ENCODE data around the gene RHEB.

The RHEB gene

DNA sequence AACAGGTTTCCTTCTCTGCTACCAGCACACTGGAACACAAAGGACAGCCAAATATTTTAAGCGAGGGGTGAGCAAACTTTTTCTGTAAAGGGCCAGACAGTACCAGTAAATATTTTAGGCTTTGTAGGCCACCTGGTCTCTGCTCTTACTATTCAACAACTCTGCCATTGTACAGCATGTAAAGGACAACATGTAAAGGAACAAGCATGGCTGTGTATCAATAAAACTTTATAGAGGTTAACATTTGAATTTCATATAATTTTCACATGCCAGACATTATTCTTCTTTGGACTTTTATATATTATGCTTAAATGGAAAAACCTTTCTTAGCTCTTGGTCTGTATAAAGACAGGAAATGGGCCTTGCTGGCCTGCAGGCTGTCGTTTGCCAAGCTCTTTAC is 30.2 kb downstream of the RHEB start:
- no peaks in the 10 kb centered on the region for H3K9me3 ChIP-seq (ENCODE audit: low read length)
- peaks cover 18% of the 10 kb centered on the region for H3K4me1 ChIP-seq (ENCODE audit: insufficient read depth, low read length)
- no peak overlapping the region for H3K4me3 ChIP-seq (ENCODE audit: low read length)
- H3K27me3 ChIP-seq (ENCODE audit: insufficient read depth, low read length): no peaks in the 10 kb centered on the region
- H3K36me3 ChIP-seq (ENCODE audit: insufficient read depth, low read length): peaks cover 61% of the 10 kb centered on the region
- H2AFZ ChIP-seq (ENCODE audit: low read depth, low read length): no peak overlapping the region

DNA sequence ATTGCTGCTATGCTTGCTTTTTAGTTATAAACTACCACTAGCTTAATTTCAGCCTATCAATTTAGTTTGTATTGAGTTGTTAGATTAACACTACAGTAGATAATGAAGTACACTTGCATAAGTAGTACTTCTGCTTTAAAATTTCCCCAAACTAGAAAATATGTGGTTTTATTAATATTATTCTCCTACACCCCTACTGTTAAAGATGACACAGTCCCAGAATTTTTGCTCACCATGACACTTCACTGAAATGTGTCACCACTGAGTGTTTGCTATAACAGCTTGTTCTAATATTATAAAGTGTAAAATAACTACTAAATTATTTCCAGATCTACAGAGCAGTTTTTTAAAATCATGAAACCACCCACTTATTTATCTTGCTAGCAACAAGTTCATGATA is 31.6 kb downstream of the RHEB start:
- Histone ChIP-seq H3K9me3 (ENCODE audit: low read length) (no peaks in the 10 kb centered on the region), H3K4me3 (ENCODE audit: low read length) (no peak overlapping the region), H2AFZ (ENCODE audit: low read depth, low read length) (no peak overlapping the region), H3K36me3 (ENCODE audit: insufficient read depth, low read length) (peaks cover 75% of the 10 kb centered on the region), H3K4me1 (ENCODE audit: insufficient read depth, low read length) (peaks cover 4% of the 10 kb centered on the region), H3K27me3 (ENCODE audit: insufficient read depth, low read length) (no peaks in the 10 kb centered on the region)

DNA sequence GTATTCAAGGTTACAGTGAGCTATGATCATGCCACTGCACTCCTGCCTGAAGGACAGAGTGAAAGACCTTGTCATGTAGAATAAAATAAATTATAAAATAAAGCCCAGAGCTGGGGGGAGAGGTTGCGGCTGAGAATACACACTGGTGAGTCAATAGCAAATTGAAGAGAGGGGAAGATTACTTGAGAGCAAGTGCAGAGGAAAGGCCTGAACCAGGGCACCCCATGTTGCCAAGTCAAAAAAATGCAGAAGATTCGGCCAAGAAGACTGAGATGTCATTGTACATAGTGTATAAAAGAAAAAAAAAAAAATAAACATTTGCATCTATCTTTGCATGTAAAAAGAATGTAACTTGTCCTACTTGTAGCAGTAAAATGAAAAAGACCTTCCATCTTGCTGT is 32.5 kb downstream of the RHEB start:
- peaks cover 3% of the 10 kb centered on the region for H3K4me1 ChIP-seq (ENCODE audit: insufficient read depth, low read length)
- no peaks in the 10 kb centered on the region for H3K27me3 ChIP-seq (ENCODE audit: insufficient read depth, low read length)
- H2AFZ ChIP-seq (ENCODE audit: low read depth, low read length): no peak overlapping the region
- peaks cover 83% of the 10 kb centered on the region for H3K36me3 ChIP-seq (ENCODE audit: insufficient read depth, low read length)
- no peaks in the 10 kb centered on the region for H3K9me3 ChIP-seq (ENCODE audit: low read length)
- no peak overlapping the region for H3K4me3 ChIP-seq (ENCODE audit: low read length)

DNA sequence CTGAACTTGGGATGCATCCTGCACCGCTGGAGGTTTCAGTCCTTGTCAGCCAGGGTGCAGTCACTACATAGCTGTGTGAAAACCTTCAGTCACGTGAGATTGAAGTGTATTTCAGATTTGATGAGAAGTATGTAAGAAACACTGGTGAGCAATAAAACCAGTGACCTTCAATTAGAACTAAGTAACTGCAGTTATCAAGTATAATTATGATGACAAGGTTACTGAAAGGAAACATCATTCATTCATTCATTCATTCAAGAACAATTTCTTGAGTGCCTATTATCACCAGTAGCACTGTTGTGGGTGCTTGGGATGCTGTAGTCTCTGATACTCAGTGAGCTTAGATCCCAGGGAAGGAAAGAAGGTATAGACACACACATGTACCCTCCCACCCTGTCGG is 33.6 kb downstream of the RHEB start:
- H3K9me3 ChIP-seq (ENCODE audit: low read length): no peaks in the 10 kb centered on the region
- no peak overlapping the region for H3K4me3 ChIP-seq (ENCODE audit: low read length)
- H2AFZ ChIP-seq (ENCODE audit: low read depth, low read length): no peak overlapping the region
- peaks cover 92% of the 10 kb centered on the region for H3K36me3 ChIP-seq (ENCODE audit: insufficient read depth, low read length)
- no peaks in the 10 kb centered on the region for H3K27me3 ChIP-seq (ENCODE audit: insufficient read depth, low read length)
- peaks cover 3% of the 10 kb centered on the region for H3K4me1 ChIP-seq (ENCODE audit: insufficient read depth, low read length)

DNA sequence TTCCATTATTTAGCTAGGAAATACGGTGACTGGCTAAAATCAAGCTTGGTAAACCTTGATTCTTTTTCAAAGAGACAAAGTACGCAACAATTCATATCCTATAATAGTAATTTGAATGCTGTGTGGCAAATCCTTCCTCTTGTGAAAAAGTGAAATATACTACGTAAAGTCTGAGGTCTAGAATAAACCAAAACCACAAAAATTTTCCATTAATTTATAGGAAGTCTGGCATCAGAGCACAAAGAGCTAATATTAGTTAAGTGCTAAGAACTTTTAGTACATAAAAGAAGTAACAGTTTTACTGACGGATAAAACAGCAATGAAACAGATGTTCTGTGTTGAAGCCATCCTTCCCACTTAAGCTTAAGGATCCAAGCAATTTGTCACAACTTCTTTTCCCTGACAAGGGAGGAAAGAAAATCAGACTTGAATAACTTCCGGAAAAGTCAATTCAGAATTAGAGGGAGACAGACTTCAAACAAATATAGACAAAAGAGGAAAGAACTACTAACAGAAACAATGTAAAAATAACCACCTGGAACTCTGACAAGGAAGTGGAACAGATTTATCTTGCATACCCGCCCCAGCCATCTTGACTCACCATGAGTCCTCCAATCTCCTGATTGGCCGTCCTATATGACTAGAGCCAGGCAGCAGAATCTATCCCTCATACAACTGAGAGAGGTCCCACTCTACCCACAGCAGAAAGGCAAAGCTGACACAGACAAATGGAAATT is 34.6 kb downstream of the RHEB start:
- Histone ChIP-seq H3K9me3 (ENCODE audit: low read length) (no peaks in the 10 kb centered on the region), H2AFZ (ENCODE audit: low read depth, low read length) (no peak overlapping the region), H3K4me3 (ENCODE audit: low read length) (no peak overlapping the region), H3K27me3 (ENCODE audit: insufficient read depth, low read length) (no peaks in the 10 kb centered on the region), H3K4me1 (ENCODE audit: insufficient read depth, low read length) (no peaks in the 10 kb centered on the region), H3K36me3 (ENCODE audit: insufficient read depth, low read length) (peaks cover 86% of the 10 kb centered on the region)

DNA sequence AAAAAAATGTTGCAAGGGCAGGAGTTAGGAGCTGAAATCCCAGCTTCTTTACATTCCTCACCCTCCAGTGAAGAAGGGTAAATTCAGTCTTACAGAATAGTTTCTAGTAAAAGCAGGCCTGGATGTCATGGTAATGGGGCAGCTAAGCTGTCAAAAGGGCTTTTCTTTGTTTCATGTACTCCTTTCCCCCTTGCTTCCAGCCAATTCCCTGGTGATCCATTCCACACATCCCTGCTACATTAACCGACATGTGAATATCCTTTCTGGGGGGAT is 36.0 kb downstream of the RHEB start:
- no peak overlapping the region for H2AFZ ChIP-seq (ENCODE audit: low read depth, low read length)
- no peaks in the 10 kb centered on the region for H3K4me1 ChIP-seq (ENCODE audit: insufficient read depth, low read length)
- no peaks in the 10 kb centered on the region for H3K9me3 ChIP-seq (ENCODE audit: low read length)
- H3K27me3 ChIP-seq (ENCODE audit: insufficient read depth, low read length): no peaks in the 10 kb centered on the region
- H3K4me3 ChIP-seq (ENCODE audit: low read length): no peak overlapping the region
- H3K36me3 ChIP-seq (ENCODE audit: insufficient read depth, low read length): peaks cover 73% of the 10 kb centered on the region

DNA sequence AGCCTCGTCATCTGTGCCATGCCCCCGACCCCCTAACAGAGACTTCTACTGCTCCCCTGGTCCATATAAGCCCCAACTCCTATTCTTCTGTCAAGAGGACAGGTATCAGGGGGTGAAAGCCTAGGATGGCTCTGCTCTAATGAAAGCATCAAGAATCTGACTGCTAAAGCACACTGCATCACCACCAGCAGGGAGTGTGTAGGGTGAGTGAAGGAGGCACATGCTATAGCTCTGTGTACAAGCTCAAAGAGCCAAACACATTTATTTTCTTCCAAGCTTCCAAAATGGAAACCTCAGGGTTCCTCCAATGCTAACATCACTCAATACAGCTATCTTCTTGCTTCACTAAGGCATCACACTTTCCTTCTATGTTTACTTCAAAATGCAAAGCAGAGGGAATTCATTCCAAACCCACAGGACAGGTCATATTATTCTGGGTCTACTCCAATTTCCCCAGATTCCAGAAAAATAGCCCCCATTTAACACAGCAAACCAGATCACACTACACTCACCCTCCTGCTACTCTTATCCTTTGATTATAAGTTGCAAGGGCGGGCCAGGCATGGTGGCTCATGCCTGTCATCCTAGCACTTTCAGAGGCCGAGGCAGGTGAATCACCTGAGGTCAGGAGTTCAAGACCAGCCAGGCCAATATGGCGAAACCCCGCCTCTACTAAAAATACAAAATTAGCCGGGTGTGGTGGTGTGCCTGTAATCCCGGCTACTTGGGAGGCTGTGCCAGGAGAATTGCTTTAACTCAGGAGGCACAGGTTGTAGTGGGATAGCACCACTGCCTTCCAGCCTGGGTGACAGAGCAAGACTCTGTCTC is 36.6 kb downstream of the RHEB start:
- H3K4me3 ChIP-seq (ENCODE audit: low read length): no peak overlapping the region
- peaks cover 67% of the 10 kb centered on the region for H3K36me3 ChIP-seq (ENCODE audit: insufficient read depth, low read length)
- no peak overlapping the region for H2AFZ ChIP-seq (ENCODE audit: low read depth, low read length)
- H3K9me3 ChIP-seq (ENCODE audit: low read length): no peaks in the 10 kb centered on the region
- no peaks in the 10 kb centered on the region for H3K4me1 ChIP-seq (ENCODE audit: insufficient read depth, low read length)
- H3K27me3 ChIP-seq (ENCODE audit: insufficient read depth, low read length): no peaks in the 10 kb centered on the region

DNA sequence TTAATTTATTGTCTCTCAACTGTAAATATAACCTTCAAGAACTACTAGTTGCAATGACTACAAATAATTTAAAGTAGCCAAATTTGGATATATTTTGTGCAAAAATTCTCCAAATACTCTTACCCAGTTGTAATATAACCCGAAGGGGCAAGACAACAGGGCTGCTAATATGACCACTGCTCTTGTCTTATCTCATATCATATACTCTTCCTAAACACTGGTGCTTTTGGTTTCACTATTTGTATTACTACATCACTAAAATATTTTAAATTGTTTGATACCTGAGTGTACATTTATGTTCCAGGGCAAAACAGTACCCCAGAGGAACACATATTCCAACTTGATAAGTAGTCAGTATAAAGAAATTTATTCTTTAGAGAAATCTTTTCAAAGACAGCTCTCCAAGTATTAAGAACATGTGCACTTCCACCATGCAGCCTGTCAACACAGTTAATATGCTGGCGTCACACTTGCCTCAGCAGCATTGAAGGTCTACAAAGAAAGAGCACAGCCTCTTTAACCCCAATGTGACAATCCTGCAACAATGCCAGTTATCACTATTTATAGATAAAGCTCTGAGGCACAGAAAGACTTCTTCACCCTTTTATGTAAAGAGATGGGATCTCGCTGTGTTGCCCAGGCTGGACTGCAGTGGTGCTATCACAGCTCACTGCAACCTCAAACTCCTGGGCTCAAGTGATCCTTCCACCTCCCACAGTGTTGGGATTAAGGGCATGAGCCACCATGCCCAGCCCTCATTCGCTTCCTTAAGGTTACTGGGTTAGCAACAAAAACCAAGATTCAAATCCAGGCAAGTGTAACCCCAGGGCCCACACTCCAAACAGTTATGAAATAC is 37.8 kb downstream of the RHEB start:
- H3K4me1 ChIP-seq (ENCODE audit: insufficient read depth, low read length): no peaks in the 10 kb centered on the region
- H3K27me3 ChIP-seq (ENCODE audit: insufficient read depth, low read length): no peaks in the 10 kb centered on the region
- no peak overlapping the region for H3K4me3 ChIP-seq (ENCODE audit: low read length)
- peaks cover 64% of the 10 kb centered on the region for H3K36me3 ChIP-seq (ENCODE audit: insufficient read depth, low read length)
- no peak overlapping the region for H2AFZ ChIP-seq (ENCODE audit: low read depth, low read length)
- no peaks in the 10 kb centered on the region for H3K9me3 ChIP-seq (ENCODE audit: low read length)

DNA sequence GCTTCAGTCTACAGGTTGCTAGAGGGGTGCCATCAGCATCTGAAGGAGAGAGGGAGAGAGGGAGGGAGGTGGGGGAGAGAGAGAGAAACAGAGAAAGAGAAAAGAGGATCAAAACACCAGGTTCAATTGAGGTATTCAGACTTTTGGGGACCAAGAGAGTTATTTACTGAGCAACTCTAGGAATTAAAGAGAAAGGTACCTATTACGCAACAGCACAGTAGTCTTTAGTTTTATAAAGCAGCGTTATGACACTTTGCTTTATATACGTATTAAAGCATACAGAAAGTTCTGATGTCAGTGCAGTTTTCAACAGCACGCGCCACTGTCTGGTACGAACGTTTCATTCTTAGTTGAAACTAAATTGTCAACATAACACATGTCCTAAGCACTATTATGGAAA is 41.8 kb downstream of the RHEB start:
- Histone ChIP-seq H3K4me3 (ENCODE audit: low read length) (no peak overlapping the region), H2AFZ (ENCODE audit: low read depth, low read length) (no peak overlapping the region), H3K4me1 (ENCODE audit: insufficient read depth, low read length) (no peaks in the 10 kb centered on the region), H3K9me3 (ENCODE audit: low read length) (no peaks in the 10 kb centered on the region), H3K36me3 (ENCODE audit: insufficient read depth, low read length) (peaks cover 30% of the 10 kb centered on the region), H3K27me3 (ENCODE audit: insufficient read depth, low read length) (no peaks in the 10 kb centered on the region)

DNA sequence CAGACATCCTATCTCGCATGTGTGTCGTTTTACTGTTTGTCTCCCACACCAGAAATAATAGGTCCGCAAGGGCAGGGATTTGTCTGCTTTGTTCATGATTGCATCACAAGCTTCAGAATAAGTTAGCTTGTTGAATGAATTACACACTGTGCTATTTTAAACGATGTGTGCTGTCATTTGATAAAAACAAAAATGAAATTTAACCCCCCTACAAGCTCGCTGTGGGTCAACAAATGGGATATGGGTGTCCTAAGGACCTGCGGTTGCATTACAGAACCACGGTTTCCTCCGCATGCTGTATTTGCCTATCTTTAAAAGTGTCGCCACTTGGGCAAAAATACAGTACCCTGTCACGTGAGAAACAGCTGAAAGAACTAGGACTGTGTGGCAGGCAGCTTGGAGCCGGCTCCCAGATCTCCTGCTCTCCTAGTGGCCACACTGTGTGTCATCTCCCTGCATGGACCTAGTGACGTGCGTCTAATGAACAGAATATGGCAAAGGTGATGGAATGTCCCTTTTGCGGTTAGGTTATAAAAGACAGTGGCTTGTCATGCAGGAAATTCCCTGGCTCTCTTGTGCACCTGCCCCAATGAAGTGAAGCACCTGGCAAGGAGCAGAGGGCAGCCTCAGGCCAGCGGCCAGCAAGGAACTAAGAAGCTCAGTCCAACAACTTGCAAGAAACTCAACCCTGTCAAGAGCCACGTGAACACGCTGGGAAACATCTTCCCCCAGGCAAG is 46.9 kb downstream of the RHEB start:
- H3K27me3 ChIP-seq (ENCODE audit: insufficient read depth, low read length): no peaks in the 10 kb centered on the region
- peaks cover 14% of the 10 kb centered on the region for H3K4me1 ChIP-seq (ENCODE audit: insufficient read depth, low read length)
- no peak overlapping the region for H3K4me3 ChIP-seq (ENCODE audit: low read length)
- H3K36me3 ChIP-seq (ENCODE audit: insufficient read depth, low read length): peaks cover 56% of the 10 kb centered on the region
- no peak overlapping the region for H2AFZ ChIP-seq (ENCODE audit: low read depth, low read length)
- H3K9me3 ChIP-seq (ENCODE audit: low read length): no peaks in the 10 kb centered on the region

DNA sequence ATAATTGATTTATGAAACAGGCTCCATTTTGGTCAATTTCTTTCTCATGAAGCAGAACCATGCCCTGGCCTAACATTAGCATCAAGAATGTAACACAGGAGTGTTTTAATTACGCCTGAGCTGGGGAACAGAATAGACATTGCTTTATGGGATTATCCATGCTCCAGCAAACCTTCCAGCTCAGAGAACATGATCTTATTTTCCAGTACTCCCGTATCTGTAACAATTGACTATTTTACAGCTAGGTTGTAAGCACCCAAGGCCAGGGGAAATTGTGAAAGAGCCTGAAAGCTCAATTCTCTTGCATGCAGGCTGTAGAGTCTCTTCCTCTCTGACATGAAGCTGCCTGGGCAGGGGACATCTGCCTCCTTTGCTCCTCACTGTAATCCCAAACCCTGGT is 49.0 kb downstream of the RHEB start:
- H3K4me3 ChIP-seq (ENCODE audit: low read length): no peak overlapping the region
- no peak overlapping the region for H2AFZ ChIP-seq (ENCODE audit: low read depth, low read length)
- peaks cover 14% of the 10 kb centered on the region for H3K4me1 ChIP-seq (ENCODE audit: insufficient read depth, low read length)
- H3K27me3 ChIP-seq (ENCODE audit: insufficient read depth, low read length): no peaks in the 10 kb centered on the region
- H3K9me3 ChIP-seq (ENCODE audit: low read length): peaks cover 3% of the 10 kb centered on the region
- H3K36me3 ChIP-seq (ENCODE audit: insufficient read depth, low read length): peaks cover 64% of the 10 kb centered on the region

DNA sequence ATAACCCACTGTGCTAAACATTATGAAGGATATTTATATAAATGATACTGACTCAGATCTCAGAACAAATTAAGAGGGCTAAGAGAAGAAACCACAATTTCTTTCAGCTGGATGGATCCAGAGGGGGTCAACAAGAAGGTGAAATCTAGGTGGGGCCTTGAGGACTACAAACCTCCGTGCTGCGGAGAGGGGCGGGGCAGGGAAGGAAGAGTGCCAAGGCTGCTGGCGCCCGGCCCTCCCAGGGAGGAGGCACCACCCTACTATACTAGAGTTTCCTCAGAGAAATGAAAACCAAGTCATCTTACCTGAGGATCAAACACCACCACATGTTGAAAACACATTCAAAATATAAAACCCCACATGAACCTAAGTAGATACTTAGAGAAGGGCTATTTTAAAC is 50.4 kb downstream of the RHEB start:
- Histone ChIP-seq H3K36me3 (ENCODE audit: insufficient read depth, low read length) (peaks cover 71% of the 10 kb centered on the region), H3K27me3 (ENCODE audit: insufficient read depth, low read length) (no peaks in the 10 kb centered on the region), H3K4me1 (ENCODE audit: insufficient read depth, low read length) (peaks cover 14% of the 10 kb centered on the region), H3K9me3 (ENCODE audit: low read length) (peaks cover 5% of the 10 kb centered on the region), H2AFZ (ENCODE audit: low read depth, low read length) (no peak overlapping the region), H3K4me3 (ENCODE audit: low read length) (no peak overlapping the region)
